IMR-90 (cell line): ENCODE data around the gene CFAP298. TPM values are rescaled to one million over a fixed set of nuclear protein-coding genes. Genes with fewer than 3 reads are reported as not detected.

Experiments used
- ATAC-seq: fragments of 200-7000 bp; cut with Tn5 transposase; 2 replicates; pipeline ENCODE4 v1.9.1; 2020; ENCODE audit warnings: low read depth, mild to moderate bottlenecking, moderate library complexity
- BruUV-seq: library from RNA; stranded (reverse); fragments of 400-500 nt; replicated peaks from 2 replicates; lab custom pipeline; 2021; lab: Mats Ljungman, UMichigan
- CTCF ChIA-PET: fragments of 300-600 bp; formaldehyde crosslinking; extraction: SDS; loops from one replicate; lab custom pipeline; 2021; ENCODE audit warnings: antibody characterized with exemption; lab: Yijun Ruan, JAX
- POLR2A ChIA-PET: fragments of 300-600 bp; sonication (Branson Sonifier 250); formaldehyde crosslinking; loops from one replicate; lab custom pipeline; 2022; ENCODE audit warnings: antibody characterized with exemption; ENCODE audit not compliant: unreplicated experiment; lab: Charles Lee
- DNase-seq: peaks from one replicate; pipeline ENCODE4 v3.0.0; 2013
- H2AFZ ChIP-seq: replicated peaks from 2 replicates; pipeline ENCODE3; 2013; ENCODE audit warnings: low read length, mild to moderate bottlenecking; ENCODE audit not compliant: poor library complexity
- H2AK5ac ChIP-seq: 2 replicates; pipeline ENCODE4 v1.6.1; 2013; ENCODE audit warnings: low read depth, low read length, inconsistent platforms
- H2AK9ac ChIP-seq: replicated peaks from 2 replicates; pipeline ENCODE3; 2013; ENCODE audit warnings: mild to moderate bottlenecking, low read depth, low read length, moderate library complexity; ENCODE audit not compliant: poor library complexity
- H2BK120ac ChIP-seq: 2 replicates; pipeline ENCODE4 v1.6.1; 2013; ENCODE audit warnings: low read depth, low read length, inconsistent platforms
- H2BK15ac ChIP-seq: 3 replicates; pipeline ENCODE4 v1.6.1; 2013; ENCODE audit warnings: low read depth, low read length, inconsistent platforms
- H2BK20ac ChIP-seq: 2 replicates; pipeline ENCODE4 v1.6.1; 2013; ENCODE audit warnings: low read depth, mild to moderate bottlenecking, inconsistent platforms, low read length, moderate library complexity
- H2BK5ac ChIP-seq: 2 replicates; pipeline ENCODE4 v1.6.1; 2013; ENCODE audit warnings: mild to moderate bottlenecking, low read depth, low read length, inconsistent platforms; ENCODE audit not compliant: poor library complexity, severe bottlenecking
- H3K14ac ChIP-seq: replicated peaks from 2 replicates; pipeline ENCODE4 v1.6.1; 2013; ENCODE audit warnings: low read depth, low read length, inconsistent platforms
- H3K18ac ChIP-seq: 2 replicates; pipeline ENCODE4 v1.6.1; 2013; ENCODE audit warnings: low read depth, low read length, control low read depth
- H3K23ac ChIP-seq: 2 replicates; pipeline ENCODE4 v1.6.1; 2013; ENCODE audit warnings: low read depth, low read length, inconsistent platforms
- H3K27ac ChIP-seq: 2 replicates; pipeline ENCODE4 v1.5.1; 2013; ENCODE audit warnings: mild to moderate bottlenecking, control low read depth, low read length; ENCODE audit not compliant: insufficient read depth
- H3K27me3 ChIP-seq: 2 replicates; pipeline ENCODE4 v1.6.1; 2013; ENCODE audit warnings: low read length; ENCODE audit not compliant: control insufficient read depth, insufficient read depth
- H3K36me3 ChIP-seq: 2 replicates; pipeline ENCODE4 v1.6.1; 2013; ENCODE audit warnings: low read length, mixed read lengths; ENCODE audit not compliant: control insufficient read depth, insufficient read depth
- H3K4ac ChIP-seq: 2 replicates; pipeline ENCODE4 v1.6.1; 2013; ENCODE audit warnings: low read depth, low read length, inconsistent platforms
- H3K4me1 ChIP-seq: 2 replicates; pipeline ENCODE4 v1.6.1; 2013; ENCODE audit warnings: low read length, mixed read lengths; ENCODE audit not compliant: control insufficient read depth, insufficient read depth
- H3K4me2 ChIP-seq: 2 replicates; pipeline ENCODE4 v1.6.1; 2013; ENCODE audit warnings: low read depth, mild to moderate bottlenecking, control low read depth, low read length, moderate library complexity
- H3K4me3 ChIP-seq: 2 replicates; pipeline ENCODE4 v1.5.1; 2013; ENCODE audit warnings: low read depth, mild to moderate bottlenecking, control low read depth, low read length, moderate library complexity; ENCODE audit not compliant: insufficient read depth
- H3K56ac ChIP-seq: 2 replicates; pipeline ENCODE4 v1.6.1; 2013; ENCODE audit warnings: low read length, inconsistent platforms; ENCODE audit not compliant: insufficient read depth; ENCODE audit errors: extremely low read depth
- H3K79me1 ChIP-seq, 2 experiments: 2 replicates each; pipeline ENCODE4 v1.6.1; 2013; ENCODE audit warnings: low read length in 2 of 2, inconsistent platforms in 1 of 2, low read depth in 1 of 2
- H3K9ac ChIP-seq: 2 replicates; pipeline ENCODE4 v1.6.1; 2013; ENCODE audit warnings: low read depth, low read length, control low read depth
- H3K9me1 ChIP-seq: 2 replicates; pipeline ENCODE4 v1.6.1; 2013; ENCODE audit warnings: low read length, inconsistent platforms; ENCODE audit not compliant: insufficient read depth
- H3K9me3 ChIP-seq: 2 replicates; pipeline ENCODE4 v1.6.1; 2013; ENCODE audit warnings: low read length; ENCODE audit not compliant: control insufficient read depth, insufficient read depth
- H4K20me1 ChIP-seq: 2 replicates; pipeline ENCODE4 v1.6.1; 2013; ENCODE audit warnings: low read length, inconsistent platforms; ENCODE audit not compliant: insufficient read depth
- H4K5ac ChIP-seq: 2 replicates; pipeline ENCODE4 v1.6.1; 2013; ENCODE audit warnings: mild to moderate bottlenecking, low read depth, low read length, control low read depth
- H4K8ac ChIP-seq, 2 experiments: 2 replicates each; pipeline ENCODE4 v1.6.1; 2013; ENCODE audit warnings: low read depth in 2 of 2, low read length in 2 of 2, control low read depth in 1 of 2, inconsistent platforms in 1 of 2
- H4K91ac ChIP-seq: 2 replicates; pipeline ENCODE4 v1.6.1; 2013; ENCODE audit warnings: low read depth, low read length, inconsistent platforms; ENCODE audit not compliant: insufficient read depth
- BHLHE40 ChIP-seq: fragments of 150-350 bp; IDR thresholded peaks from 2 replicates; pipeline ENCODE4 v1.6.1; 2016; ENCODE audit warnings: mild to moderate bottlenecking, low read depth, low read length
- CEBPB ChIP-seq: IDR thresholded peaks from 2 replicates; pipeline ENCODE4 v1.6.1; 2012; ENCODE audit warnings: low read depth, low read length, improper control_type of control experiment
- ELK1 ChIP-seq: fragments of 150-350 bp; IDR thresholded peaks from 2 replicates; pipeline ENCODE4 v1.6.1; 2016; ENCODE audit warnings: low read depth, mild to moderate bottlenecking, low read length, moderate library complexity, borderline replicate concordance
- MAFK ChIP-seq: IDR thresholded peaks from 2 replicates; pipeline ENCODE4 v1.6.1; 2012; ENCODE audit warnings: low read depth, low read length, improper control_type of control experiment
- MXI1 ChIP-seq: IDR thresholded peaks from 2 replicates; pipeline ENCODE4 v1.6.1; 2012; ENCODE audit warnings: low read depth, mild to moderate bottlenecking, low read length, moderate library complexity, borderline replicate concordance
- NFE2L2 ChIP-seq: fragments of 150-350 bp; IDR thresholded peaks from 2 replicates; pipeline ENCODE4 v1.6.1; 2016; ENCODE audit warnings: low read depth, mild to moderate bottlenecking, low read length
- POLR2A ChIP-seq: IDR thresholded peaks from 2 replicates; pipeline ENCODE4 v1.6.1; 2012; ENCODE audit warnings: mild to moderate bottlenecking, low read depth, low read length
- RFX5 ChIP-seq: IDR thresholded peaks from 2 replicates; pipeline ENCODE4 v1.8.0; 2012; ENCODE audit warnings: low read depth, mild to moderate bottlenecking, low read length, moderate library complexity
- SMC3 ChIP-seq: fragments of 150-350 bp; IDR thresholded peaks from 2 replicates; pipeline ENCODE4 v1.6.1; 2016; ENCODE audit warnings: low read depth, mild to moderate bottlenecking, antibody characterized with exemption, low read length, moderate library complexity
- USF2 ChIP-seq: fragments of 150-350 bp; IDR thresholded peaks from 2 replicates; pipeline ENCODE4 v1.6.1; 2017; ENCODE audit warnings: mild to moderate bottlenecking, antibody characterized with exemption, low read length, low read depth
- WGBS, 2 experiments: methylation state at CpG; one replicate each; pipeline versions ENCODE4 v1.1.5 to v1.1.7; 2013; ENCODE audit warnings: missing lambda C conversion rate in 2 of 2; ENCODE audit not compliant: insufficient read length in 1 of 2; ENCODE audit errors: extremely low coverage in 2 of 2; 5-methylcytosine and 5-hydroxymethylcytosine counted together
- dilution Hi-C: fragments of 300-500 bp; cut with HindIII; formaldehyde crosslinking; loops from one replicate; pipeline ENCODE4 v1.14.3; 2018; ENCODE audit warnings: low sequenced_read_pairs; ENCODE audit not compliant: unreplicated experiment
- in situ Hi-C: fragments of 300-500 bp; cut with MboI; formaldehyde crosslinking; loops from 3 replicates; pipeline ENCODE4 v1.14.3; 2019; ENCODE audit warnings: low sequenced_read_pairs, inconsistent platforms, mixed read lengths
- intact Hi-C: fragments of 100-400 bp; cut with micrococcal nuclease; formaldehyde crosslinking; loops from 2 replicates; pipeline ENCODE4 v1.10.0; 2022
- polyA plus RNA-seq, 3 experiments: library from polyadenylated mRNA; depleted of rRNA; stranded (reverse); fragments of >200 nt; gene quantifications; 2 replicates each; pipeline ENCODE4 v1.2.3, GENCODE V29; 2012; ENCODE audit warnings: low replicate concordance in 1 of 3
- total RNA-seq: library from RNA; depleted of rRNA; stranded (reverse); fragments of >200 nt; gene quantifications from 2 replicates; pipeline ENCODE4 v1.2.3, GENCODE V29; 2012

Gene CFAP298
- total and polyA plus RNA-seq, 2 of the 4 experiments (the other 2 are of a cell fraction) = 8.1 to 25.7 TPM

- TF ChIP-seq POLR2A = no peak
- no peak for TF ChIP-seq NFE2L2
- no peak for TF ChIP-seq USF2
These were observed 42.6 kb downstream of the CFAP298 start (continued) for GRCh38 chr21:32569261-32570230.

- no peaks in the 10 kb centered on the region for H3K4me1 ChIP-seq
- H2BK20ac ChIP-seq = no peak overlapping the region
- POLR2A ChIA-PET = no interaction called here
- no peak for DNase-seq
- no peaks in the 10 kb centered on the region for H3K9me1 ChIP-seq
- H3K9ac ChIP-seq = no peak overlapping the region
- H4K5ac ChIP-seq = no peak overlapping the region
- no peaks in the 10 kb centered on the region for H3K79me1 ChIP-seq
- dilution Hi-C loops (no loop called here), in situ Hi-C loops (no loop called here), intact Hi-C loops (no loop called here)
- no peak overlapping the region for H3K4me3 ChIP-seq
- no peak overlapping the region for H3K56ac ChIP-seq
- WGBS, 2 experiments = 90% methylated on average over 3 of the region's 8 CpGs; no CpG with 5 or more reads in 1 of the 2 experiments
- no peak overlapping the region for H3K18ac ChIP-seq
- H3K4me2 ChIP-seq = no peak overlapping the region
- H2BK120ac ChIP-seq = no peak overlapping the region
- ATAC-seq = no peak
- H2AFZ ChIP-seq = no peak overlapping the region
- BruUV-seq = no TSS peak
- H2BK15ac ChIP-seq = no peak overlapping the region
- H3K23ac ChIP-seq = no peak overlapping the region
- no peak overlapping the region for H2AK5ac ChIP-seq
- no peak overlapping the region for H2BK5ac ChIP-seq
- H2AK9ac ChIP-seq = no peak overlapping the region
- H3K9me3 ChIP-seq = no peaks in the 10 kb centered on the region; the same call in 1 of the 2 replicates
- H3K36me3 ChIP-seq = no peaks in the 10 kb centered on the region
- no peaks in the 10 kb centered on the region for H3K27me3 ChIP-seq
- no peak overlapping the region for H4K8ac ChIP-seq
- no peak overlapping the region for H3K14ac ChIP-seq
- CTCF ChIA-PET = interaction anchor here (1.0 to 1.2 kb wide), 2 partner anchors 33 to 153 kb away, joined by 3 read pairs; no protein-coding TSS in a partner anchor
- no peak overlapping the region for H3K4ac ChIP-seq
- H3K27ac ChIP-seq = no peak overlapping the region
- H4K91ac ChIP-seq = no peak overlapping the region
- H4K20me1 ChIP-seq = no peaks in the 10 kb centered on the region
- TF ChIP-seq MAFK (no peak), MXI1 (no peak), ELK1 (no peak), USF2 (no peak), RFX5 (no peak), SMC3 (no peak), POLR2A (no peak), BHLHE40 (no peak), CEBPB (no peak)
These were observed 44.6 kb downstream of the CFAP298 start for GRCh38 chr21:32567626-32568025.
